HepG2 (cell line): ENCODE results near the gene RHBDD3. TPM values are rescaled to one million over a fixed set of nuclear protein-coding genes. Genes with fewer than 3 reads are reported as not detected.
A peak's percentile ranks its signal among the peaks of the same experiment; 100 is the strongest.

Experiments
- AFF4 ChIP-seq: sonication (generic); formaldehyde crosslinking; IDR thresholded peaks from 2 replicates; pipeline ENCODE4 v1.4.0; 2020; ENCODE audit warnings: missing genetic modification reagents
- CEBPG ChIP-seq: IDR thresholded peaks from 2 replicates; pipeline ENCODE4 v1.6.1; 2016
- GZF1 ChIP-seq: sonication (generic); formaldehyde crosslinking; IDR thresholded peaks from 2 replicates; pipeline ENCODE4 v1.5.1; 2020; ENCODE audit warnings: mild to moderate bottlenecking, missing genetic modification reagents
- HNRNPUL1 ChIP-seq: fragments of 200-400 bp; formaldehyde crosslinking; IDR thresholded peaks from 2 replicates; pipeline ENCODE4 v1.6.1; 2017; ENCODE audit warnings: low read depth, mild to moderate bottlenecking, low read length, moderate library complexity
- JDP2 ChIP-seq: sonication (generic); formaldehyde crosslinking; IDR thresholded peaks from 2 replicates; pipeline ENCODE4 v1.8.1; 2022; ENCODE audit warnings: missing genetic modification reagents, borderline replicate concordance
- MED13 ChIP-seq: sonication (generic); formaldehyde crosslinking; IDR thresholded peaks from 2 replicates; pipeline ENCODE4 v1.5.0; 2020; ENCODE audit warnings: missing genetic modification reagents
- MTA3 ChIP-seq: sonication (generic); formaldehyde crosslinking; IDR thresholded peaks from 2 replicates; pipeline ENCODE4 v1.4.0; 2020; ENCODE audit warnings: missing genetic modification reagents
- PRPF4 ChIP-seq: fragments of 200-400 bp; formaldehyde crosslinking; IDR thresholded peaks from 2 replicates; pipeline ENCODE4 v1.6.1; 2016; ENCODE audit warnings: low read length, low read depth; ENCODE audit not compliant: poor library complexity, severe bottlenecking
- RNF219 ChIP-seq: sonication (generic); formaldehyde crosslinking; IDR thresholded peaks from 2 replicates; pipeline ENCODE4 v1.5.0; 2020; ENCODE audit warnings: mild to moderate bottlenecking, missing genetic modification reagents
- TARDBP ChIP-seq: sonication (generic); formaldehyde crosslinking; IDR thresholded peaks from 2 replicates; pipeline ENCODE4 v1.8.0; 2022; ENCODE audit warnings: mild to moderate bottlenecking, missing genetic modification reagents
- TBX3 ChIP-seq: fragments of 450-650 bp; IDR thresholded peaks from 2 replicates; pipeline ENCODE4 v1.6.1; 2017; ENCODE audit warnings: antibody characterized with exemption, mild to moderate bottlenecking, inconsistent platforms, borderline replicate concordance
- TIGD3 ChIP-seq: sonication (generic); formaldehyde crosslinking; IDR thresholded peaks from 2 replicates; pipeline ENCODE4 v1.5.1; 2020; ENCODE audit warnings: mild to moderate bottlenecking, missing genetic modification reagents, borderline replicate concordance
- ZNF101 ChIP-seq: sonication (generic); formaldehyde crosslinking; IDR thresholded peaks from 2 replicates; pipeline ENCODE4 v1.4.0; 2020; ENCODE audit warnings: mild to moderate bottlenecking, low read depth, missing genetic modification reagents, borderline replicate concordance
- ZNF281 ChIP-seq: sonication (generic); formaldehyde crosslinking; IDR thresholded peaks from 2 replicates; pipeline ENCODE4 v1.4.0; 2020; ENCODE audit warnings: missing genetic modification reagents, borderline replicate concordance
- ZNF7 ChIP-seq: IDR thresholded peaks from 2 replicates; pipeline ENCODE4 v1.6.1; 2016; ENCODE audit warnings: missing biosample characterization, missing genetic modification reagents
- ZSCAN30 ChIP-seq: sonication (generic); formaldehyde crosslinking; IDR thresholded peaks from 2 replicates; pipeline ENCODE4 v1.5.0; 2020; ENCODE audit warnings: mild to moderate bottlenecking, missing genetic modification reagents
- ZUFSP ChIP-seq: sonication (generic); formaldehyde crosslinking; IDR thresholded peaks from 2 replicates; pipeline ENCODE4 v1.9.0; 2021; ENCODE audit warnings: missing genetic modification reagents, mild to moderate bottlenecking, borderline replicate concordance
- polyA plus RNA-seq, 8 experiments: library from polyadenylated mRNA; depleted of rRNA in 3 of 8; stranded (reverse) in 7 of 8; unstranded in 1 of 8; fragments of >200 nt; fragmentation: Illumina TruSeq in 4 of 8; extraction: Trizol in 4 of 8; gene quantifications; 2 replicates each; pipeline versions ENCODE4 v1.2.1 to v1.2.3, GENCODE V29; 2011 to 2016; ENCODE audit warnings: low read depth in 4 of 8, missing spikeins in 1 of 8, mixed read lengths in 1 of 8; ENCODE audit not compliant: insufficient read depth in 1 of 8
- total RNA-seq, 5 experiments: library from RNA; depleted of rRNA; stranded (reverse); fragments of >200 nt; fragmentation: Illumina TruSeq; extraction: Trizol; gene quantifications; 2 replicates each; pipeline ENCODE4 v1.2.3, GENCODE V29; 2016; ENCODE audit warnings: low read depth in 1 of 5

RHBDD3 gene
- total and polyA plus RNA-seq, 2 of the 13 experiments (the other 11 are each of a cell fraction or from before 2014, with no cell fraction given), result 12.1 to 26.7 TPM

- TF ChIP-seq RNF219 (no peak), GZF1 (CRISPR knock-in tag) (no peak), JDP2 (no peak), ZNF281 (CRISPR knock-in tag) (peak; percentile 71; the same call in 1 of the 2 replicates), TBX3 (no peak), ZNF101 (no peak), MED13 (CRISPR knock-in tag) (peak; percentile 22; the same call in 1 of the 2 replicates), ZUFSP (CRISPR knock-in tag) (no peak), ZSCAN30 (CRISPR knock-in tag) (no peak), HNRNPUL1 (no peak), TARDBP (peak; percentile 65; the same call in 1 of the 2 replicates), ZNF7 (CRISPR knock-in tag) (no peak; the same call in 1 of the 2 replicates), AFF4 (CRISPR knock-in tag) (no peak), CEBPG (CRISPR knock-in tag) (peak; percentile 90), TIGD3 (CRISPR knock-in tag) (no peak), MTA3 (CRISPR knock-in tag) (no peak), PRPF4 (no peak)
Observed at GRCh38 chr22:29216873-29217666, 50.7 kb downstream of the RHBDD3 start (continued).
